ENCODE data around the gene SC5D.

The SC5D gene

DNA sequence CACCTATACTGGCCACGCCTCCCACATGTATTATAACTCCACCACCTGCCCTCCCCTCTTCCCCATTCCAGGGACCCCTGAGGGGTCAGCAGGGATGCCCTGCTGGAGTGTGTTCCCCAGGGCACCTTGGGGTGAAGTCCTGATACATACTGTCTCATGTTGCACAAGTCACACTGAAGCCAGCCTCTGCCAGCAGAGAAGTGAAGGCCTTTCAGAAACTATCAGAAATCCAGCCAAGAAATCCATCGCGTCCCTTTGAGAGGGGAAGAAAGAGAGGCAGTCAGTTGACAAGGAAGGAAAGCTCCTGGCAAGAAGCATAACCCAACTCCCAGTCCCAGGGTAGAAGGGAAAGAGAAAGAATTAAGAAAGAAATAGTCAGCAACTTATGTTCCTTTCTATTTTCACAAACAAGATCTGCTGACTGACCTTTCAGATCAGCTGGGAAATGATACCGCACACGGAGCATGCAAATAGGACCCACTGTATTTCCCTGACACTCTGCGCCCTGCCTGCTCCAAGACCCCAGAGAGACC is 45.2 kb downstream of the SC5D start:
- TF ChIP-seq, protein P1, sequence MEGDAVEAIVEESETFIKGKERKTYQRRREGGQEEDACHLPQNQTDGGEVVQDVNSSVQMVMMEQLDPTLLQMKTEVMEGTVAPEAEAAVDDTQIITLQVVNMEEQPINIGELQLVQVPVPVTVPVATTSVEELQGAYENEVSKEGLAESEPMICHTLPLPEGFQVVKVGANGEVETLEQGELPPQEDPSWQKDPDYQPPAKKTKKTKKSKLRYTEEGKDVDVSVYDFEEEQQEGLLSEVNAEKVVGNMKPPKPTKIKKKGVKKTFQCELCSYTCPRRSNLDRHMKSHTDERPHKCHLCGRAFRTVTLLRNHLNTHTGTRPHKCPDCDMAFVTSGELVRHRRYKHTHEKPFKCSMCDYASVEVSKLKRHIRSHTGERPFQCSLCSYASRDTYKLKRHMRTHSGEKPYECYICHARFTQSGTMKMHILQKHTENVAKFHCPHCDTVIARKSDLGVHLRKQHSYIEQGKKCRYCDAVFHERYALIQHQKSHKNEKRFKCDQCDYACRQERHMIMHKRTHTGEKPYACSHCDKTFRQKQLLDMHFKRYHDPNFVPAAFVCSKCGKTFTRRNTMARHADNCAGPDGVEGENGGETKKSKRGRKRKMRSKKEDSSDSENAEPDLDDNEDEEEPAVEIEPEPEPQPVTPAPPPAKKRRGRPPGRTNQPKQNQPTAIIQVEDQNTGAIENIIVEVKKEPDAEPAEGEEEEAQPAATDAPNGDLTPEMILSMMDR (IDR thresholded peaks at IDR 0.05; ENCODE audit: low read depth, low read length) = no peak
- no peak overlapping the region for H3K4me3 ChIP-seq (ENCODE audit: low read depth, low read length)

DNA sequence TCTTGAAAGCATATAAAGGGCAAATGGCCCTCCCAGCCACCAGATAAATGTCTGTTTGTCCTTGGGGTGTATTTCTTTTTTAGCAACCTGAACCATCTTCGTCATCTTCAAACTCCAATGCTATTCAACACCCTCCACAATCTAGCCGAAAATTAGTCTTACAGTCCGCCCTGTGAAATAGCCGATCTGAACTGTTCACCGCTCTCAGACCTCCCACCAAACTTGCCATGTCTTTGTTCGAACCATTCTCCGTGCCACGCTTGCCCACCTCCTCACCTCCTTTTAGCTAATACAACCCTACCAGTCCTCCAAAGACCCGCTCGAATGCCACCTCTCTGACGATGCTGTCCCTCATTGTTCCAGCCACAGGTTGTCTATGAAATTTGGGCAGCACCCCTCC is 46.0 kb downstream of the SC5D start:
- TF ChIP-seq, protein P1 (IDR thresholded peaks at IDR 0.05; ENCODE audit: low read depth, low read length) = no peak
- H3K4me3 ChIP-seq (ENCODE audit: low read depth, low read length) = no peak overlapping the region

DNA sequence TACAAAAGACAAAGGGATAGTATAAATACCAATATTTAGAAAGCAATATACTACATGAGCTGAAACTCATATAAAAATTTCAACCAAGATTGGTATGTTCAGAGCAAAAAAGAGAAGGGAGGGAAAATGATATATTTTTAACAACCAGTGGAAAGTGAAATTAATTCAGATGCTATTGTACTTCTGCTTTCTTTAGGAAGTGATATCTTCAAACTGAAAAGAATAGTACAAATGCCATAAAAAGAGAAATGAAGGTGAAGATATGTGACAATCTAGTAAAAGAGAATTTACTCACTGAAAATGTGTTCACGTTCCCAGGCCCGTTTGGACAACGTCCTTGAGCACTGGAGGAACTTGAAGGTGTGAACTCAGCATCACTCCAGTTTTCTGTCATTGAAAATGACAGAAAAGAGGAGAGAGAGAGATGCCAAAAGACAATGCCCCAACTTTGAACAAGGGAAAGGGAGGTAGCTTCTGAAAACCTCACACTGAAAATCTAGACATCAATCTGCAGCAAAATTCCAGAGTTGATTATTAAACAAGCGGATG is 47.5 kb downstream of the SC5D start:
- H3K4me3 ChIP-seq (ENCODE audit: low read depth, low read length) = no peak overlapping the region

DNA sequence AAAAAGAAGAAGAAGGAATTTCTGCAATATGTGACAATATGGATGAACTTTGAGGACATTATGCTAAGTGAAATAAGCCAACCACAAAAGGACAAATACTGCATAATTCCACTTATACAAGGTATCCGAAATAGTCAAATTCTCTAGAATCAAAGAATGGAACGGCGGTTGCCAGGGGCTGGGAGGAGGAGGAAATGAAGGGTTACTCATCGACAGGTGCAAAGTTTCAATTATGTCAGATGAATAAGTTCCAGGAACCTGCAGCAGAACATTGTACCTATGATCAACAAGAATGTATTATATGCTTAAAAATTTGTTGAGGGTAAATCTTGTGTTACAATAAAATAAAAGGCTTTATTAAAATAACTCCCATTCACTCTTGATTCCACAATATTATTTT is 49.0 kb downstream of the SC5D start:
- H3K4me3 ChIP-seq (ENCODE audit: low read depth, low read length) = no peak overlapping the region
- TF ChIP-seq, protein P1 (IDR thresholded peaks at IDR 0.05; ENCODE audit: low read depth, low read length) = no peak

More for the DNA sequence above, 47.5 kb downstream of the SC5D start:
- TF ChIP-seq, protein P1 (IDR thresholded peaks at IDR 0.05; ENCODE audit: low read depth, low read length) = no peak

DNA sequence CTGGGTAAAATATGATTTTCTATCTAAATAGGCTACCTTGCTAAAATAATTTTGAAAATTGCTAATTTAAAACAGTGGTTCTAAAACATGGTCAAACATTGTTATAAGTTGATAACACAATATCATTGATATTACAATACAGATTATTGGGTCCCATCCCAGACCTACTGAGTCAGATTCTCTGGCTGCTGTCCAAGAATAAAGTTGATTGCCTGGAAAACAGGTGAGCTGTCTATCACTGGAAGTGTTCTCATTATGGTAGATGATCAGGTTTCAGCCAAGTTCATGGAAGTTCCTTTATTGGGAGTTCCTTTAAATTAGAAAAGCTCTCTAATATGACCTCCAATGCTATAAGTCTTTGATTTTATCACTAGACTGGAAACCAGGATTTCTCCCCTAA is 52.3 kb downstream of the SC5D start:
- TF ChIP-seq, protein P1 (IDR thresholded peaks at IDR 0.05; ENCODE audit: low read depth, low read length) = no peak
- no peak overlapping the region for H3K4me3 ChIP-seq (ENCODE audit: low read depth, low read length)

DNA sequence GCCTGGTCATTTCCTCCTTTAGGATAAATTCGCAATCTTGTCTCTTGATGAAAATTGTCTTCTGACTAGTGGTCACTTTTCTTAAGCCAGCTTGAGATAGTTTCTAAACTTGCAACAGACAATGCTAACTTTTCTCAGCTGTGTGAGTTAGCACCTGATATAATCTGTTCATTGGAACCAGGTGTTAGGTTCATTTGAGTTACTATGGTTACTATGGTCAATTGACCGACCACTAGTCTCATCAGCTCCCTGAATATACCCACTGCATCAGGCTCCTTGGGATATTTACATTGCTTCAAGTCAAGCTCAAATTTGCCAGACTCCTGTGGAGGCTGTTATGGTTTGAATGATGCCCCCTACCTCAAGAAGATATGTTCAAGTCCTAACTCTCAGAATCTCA is 54.5 kb downstream of the SC5D start:
- no peak overlapping the region for H3K4me3 ChIP-seq (ENCODE audit: low read depth, low read length)
- TF ChIP-seq, protein P1 (IDR thresholded peaks at IDR 0.05; ENCODE audit: low read depth, low read length) = no peak

DNA sequence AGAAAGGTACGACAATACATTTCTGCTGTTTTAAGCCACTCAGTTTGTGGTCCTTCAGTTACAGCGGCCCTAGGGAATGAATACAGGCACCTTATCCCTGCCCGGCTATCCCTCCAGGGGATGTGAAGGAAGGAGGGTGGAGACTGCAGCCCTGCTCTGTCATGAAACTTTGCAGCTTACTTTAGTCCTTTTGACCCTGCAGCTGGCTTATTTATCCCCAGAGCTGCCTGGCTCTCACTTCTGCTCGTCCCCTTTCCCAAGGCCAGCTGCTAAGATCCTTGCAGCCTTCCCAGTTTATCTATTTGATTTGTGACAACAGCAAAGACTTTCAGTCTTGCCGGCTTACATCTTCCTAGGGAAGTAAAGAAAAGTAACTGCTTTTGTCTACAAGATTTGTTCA is 55.2 kb downstream of the SC5D start:
- TF ChIP-seq, protein P1 (IDR thresholded peaks at IDR 0.05; ENCODE audit: low read depth, low read length) = no peak
- H3K4me3 ChIP-seq (ENCODE audit: low read depth, low read length) = no peak overlapping the region

Measured in WI38 (cell line).